Endothelial cell of umbilical vein (primary cell): ENCODE data around the gene JMJD7. TPM values are rescaled to one million over a fixed set of nuclear protein-coding genes. Genes with fewer than 3 reads are reported as not detected.
A peak's percentile ranks its signal among the peaks of the same experiment; 100 is the strongest.

Experiments
- BruUV-seq: library from RNA; stranded (reverse); fragments of 400-500 nt; replicated peaks from 2 replicates; lab custom pipeline; 2021; lab: Mats Ljungman, UMichigan
- CTCF ChIA-PET: fragments of 300-600, 350-600 bp; sonication (Branson Sonifier 250); formaldehyde crosslinking; loops from one replicate; lab custom pipeline; 2021; ENCODE audit warnings: antibody characterized with exemption, inconsistent platforms; lab: Charles Lee
- POLR2A ChIA-PET: fragments of 300-600, 350-600 bp; sonication (Branson Sonifier 250); formaldehyde crosslinking; loops from one replicate; lab custom pipeline; 2021; ENCODE audit warnings: antibody characterized with exemption, inconsistent platforms; lab: Charles Lee
- DNase-seq: peaks from one replicate; pipeline ENCODE4 v3.0.0-alpha.2; 2011; ENCODE audit warnings: low read depth, low spot score
- FAIRE-seq: peaks from 2 replicates; lab custom pipeline; 2011; peaks lifted over from hg19 to GRCh38; lab: Jason Lieb, UNC
- H2AFZ ChIP-seq: 2 replicates; pipeline ENCODE4 v1.6.0; 2012; ENCODE audit warnings: low read depth, low read length, control low read depth, inconsistent platforms
- H3K27ac ChIP-seq: 2 replicates; pipeline ENCODE4 v1.5.1; 2011; ENCODE audit warnings: low read depth, mild to moderate bottlenecking, control low read depth, low read length, moderate library complexity; ENCODE audit not compliant: insufficient read depth
- H3K27me3 ChIP-seq, 2 experiments: 2 replicates each; pipeline versions ENCODE4 v1.6.0 to v1.6.1; 2011; ENCODE audit warnings: low read length in 2 of 2, mixed read lengths in 1 of 2; ENCODE audit not compliant: control insufficient read depth in 2 of 2, insufficient read depth in 2 of 2
- H3K36me3 ChIP-seq, 2 experiments: 2 replicates in 1 of 2; 3 replicates in 1 of 2; pipeline ENCODE4 v1.5.1; 2011; ENCODE audit warnings: low read length in 2 of 2, mild to moderate bottlenecking in 1 of 2, moderate library complexity in 1 of 2; ENCODE audit not compliant: control insufficient read depth in 2 of 2, insufficient read depth in 2 of 2; ENCODE audit errors: extremely low read depth in 1 of 2
- H3K4me1 ChIP-seq: 3 replicates; pipeline ENCODE4 v1.5.1; 2011; ENCODE audit warnings: mild to moderate bottlenecking, low read length; ENCODE audit not compliant: control insufficient read depth, insufficient read depth; ENCODE audit errors: extremely low read depth
- H3K4me2 ChIP-seq: 2 replicates; pipeline ENCODE4 v1.6.1; 2011; ENCODE audit warnings: low read length, control low read depth, mixed read lengths; ENCODE audit not compliant: insufficient read depth
- H3K4me3 ChIP-seq, 3 experiments: fragments of 200-600 bp in 1 of 3; sonication (generic), shearing (Covaris generic) in 1 of 3; replicated peaks in 1 of 3; 2 replicates each; pipeline ENCODE4 v1.5.1; 2011 to 2016; ENCODE audit warnings: control low read depth in 3 of 3, low read length in 3 of 3, mild to moderate bottlenecking in 2 of 3, inconsistent platforms in 1 of 3, low read depth in 1 of 3, moderate library complexity in 1 of 3; ENCODE audit not compliant: insufficient read depth in 1 of 3
- H3K79me2 ChIP-seq: 2 replicates; pipeline ENCODE4 v1.6.0; 2012; ENCODE audit warnings: low read length, inconsistent platforms; ENCODE audit not compliant: control insufficient read depth, insufficient read depth
- H3K9ac ChIP-seq: replicated peaks from 2 replicates; pipeline ENCODE3; 2011; ENCODE audit warnings: low read length, control low read depth; ENCODE audit not compliant: insufficient read depth; ENCODE audit errors: extremely low read depth
- H3K9me1 ChIP-seq: replicated peaks from 3 replicates; pipeline ENCODE4 v1.6.0; 2011; ENCODE audit warnings: mild to moderate bottlenecking, low read length; ENCODE audit not compliant: control insufficient read depth, insufficient read depth; ENCODE audit errors: extremely low read depth
- H3K9me3 ChIP-seq: replicated peaks from 2 replicates; pipeline ENCODE4 v1.5.1; 2012; ENCODE audit warnings: low read length, inconsistent platforms; ENCODE audit not compliant: control insufficient read depth, insufficient read depth
- H4K20me1 ChIP-seq: replicated peaks from 2 replicates; pipeline ENCODE3; 2011; ENCODE audit warnings: mild to moderate bottlenecking, low read length; ENCODE audit not compliant: control insufficient read depth, insufficient read depth; ENCODE audit errors: extremely low read depth
- GATA2 ChIP-seq: IDR thresholded peaks from 2 replicates; pipeline ENCODE4 v1.7.0; 2011; ENCODE audit warnings: low read depth, mild to moderate bottlenecking, moderate library complexity, mixed read lengths, low read length; ENCODE audit not compliant: insufficient read length, insufficient read depth
- dilution Hi-C: fragments of 300-500 bp; cut with MboI; formaldehyde crosslinking; loops from one replicate; pipeline ENCODE4 v1.15.0; 2019; ENCODE audit warnings: low sequenced_read_pairs; ENCODE audit not compliant: extremely low pct_ligation_motif_present
- intact Hi-C: fragments of 100-400 bp; cut with micrococcal nuclease; formaldehyde crosslinking; loops from one replicate; pipeline ENCODE4 v1.10.0; 2022
- polyA plus RNA-seq, 4 experiments: library from polyadenylated mRNA; depleted of rRNA in 3 of 4; stranded (reverse) in 3 of 4; unstranded in 1 of 4; fragments of >200 nt; gene quantifications; 2 replicates each; pipeline versions ENCODE4 v1.2.1 to v1.2.3, GENCODE V29; 2011 to 2012; ENCODE audit warnings: missing spikeins in 1 of 4
- total RNA-seq: library from RNA; stranded (reverse); gene quantifications from 2 replicates; pipeline ENCODE4 v1.2.3, GENCODE V29; 2021
- TF ChIP-seq, protein P1 (sequence below): IDR thresholded peaks from 2 replicates; pipeline ENCODE4 v1.6.1; 2011; ENCODE audit not compliant: insufficient read depth, insufficient read length
- TF ChIP-seq, protein P2 (sequence below), 2 donors: IDR thresholded peaks; 1 replicate in 1 of 2; 2 replicates in 1 of 2; pipeline ENCODE4 v1.5.1; 2011; ENCODE audit warnings: low read length in 2 of 2, mild to moderate bottlenecking in 2 of 2, moderate library complexity in 2 of 2, control low read depth in 1 of 2, inconsistent platforms in 1 of 2, low read depth in 1 of 2; ENCODE audit not compliant: insufficient read depth in 1 of 2; ENCODE audit errors: extremely low read depth in 1 of 2

JMJD7 gene
- total and polyA plus RNA-seq, 2 donors (not counting 3 experiments of a cell fraction or from before 2014, with no cell fraction given), result 7.3 to 11.4 TPM

DNA sequence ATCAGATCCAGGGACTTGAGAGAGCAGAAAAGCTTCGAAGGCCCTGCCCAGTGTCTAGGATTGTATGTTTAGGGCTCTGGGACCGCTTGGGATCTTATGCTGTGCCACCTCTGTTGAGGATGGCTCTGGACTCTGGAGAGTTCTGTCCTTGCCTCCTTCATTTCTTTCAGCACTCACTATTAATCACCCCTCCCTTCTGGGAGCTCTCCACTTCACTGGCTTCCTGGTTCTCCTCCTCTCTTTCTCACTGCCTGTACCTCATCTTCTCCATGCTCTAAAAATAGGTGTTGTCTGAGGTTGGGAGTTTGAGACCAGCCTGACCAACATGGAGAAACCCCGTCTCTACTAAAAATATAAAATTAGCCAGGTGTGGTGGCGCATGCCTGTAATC is 36.4 kb upstream of the JMJD7 start:
- Histone ChIP-seq H3K27me3 (no peaks in the 10 kb centered on the region), H3K9ac (peak overlapping the region; percentile 68), H4K20me1 (no peaks in the 10 kb centered on the region), H3K9me1 (no peaks in the 10 kb centered on the region), H3K9me3 (no peaks in the 10 kb centered on the region), H3K79me2 (peaks cover 63% of the 10 kb centered on the region), H3K36me3 (no peaks in the 10 kb centered on the region), H3K27ac (peak overlapping the region; percentile 93), H3K4me3 (no peak overlapping the region), H3K4me2 (peak overlapping the region; percentile 74), H2AFZ (no peak overlapping the region), H3K4me1 (peaks cover 59% of the 10 kb centered on the region)
- FAIRE-seq (no peak), DNase-seq (no peak)
- intact Hi-C loops (loop anchor here (1.0 kb wide), 2 partner anchors 17 to 20 kb away; partner anchors contain the start of gene MAPKBP1), dilution Hi-C loops (no loop called here)
- BruUV-seq, result TSS peak; percentile 43
- ChIA-PET CTCF (interaction anchor here (0.6 to 10.8 kb wide), 4 partner anchors 10 to 19 kb away, joined by 3 to 219 read pairs (median 4); partner anchors contain the start of gene MAPKBP1), POLR2A (interaction anchor here (1.1 to 1.4 kb wide), 2 partner anchors 14 to 19 kb away, joined by 3 to 9 read pairs; no protein-coding TSS in a partner anchor)
- TF ChIP-seq, protein P1, sequence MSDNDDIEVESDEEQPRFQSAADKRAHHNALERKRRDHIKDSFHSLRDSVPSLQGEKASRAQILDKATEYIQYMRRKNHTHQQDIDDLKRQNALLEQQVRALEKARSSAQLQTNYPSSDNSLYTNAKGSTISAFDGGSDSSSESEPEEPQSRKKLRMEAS, result no peak
- TF ChIP-seq GATA2, result no peak
- TF ChIP-seq, protein P2, sequence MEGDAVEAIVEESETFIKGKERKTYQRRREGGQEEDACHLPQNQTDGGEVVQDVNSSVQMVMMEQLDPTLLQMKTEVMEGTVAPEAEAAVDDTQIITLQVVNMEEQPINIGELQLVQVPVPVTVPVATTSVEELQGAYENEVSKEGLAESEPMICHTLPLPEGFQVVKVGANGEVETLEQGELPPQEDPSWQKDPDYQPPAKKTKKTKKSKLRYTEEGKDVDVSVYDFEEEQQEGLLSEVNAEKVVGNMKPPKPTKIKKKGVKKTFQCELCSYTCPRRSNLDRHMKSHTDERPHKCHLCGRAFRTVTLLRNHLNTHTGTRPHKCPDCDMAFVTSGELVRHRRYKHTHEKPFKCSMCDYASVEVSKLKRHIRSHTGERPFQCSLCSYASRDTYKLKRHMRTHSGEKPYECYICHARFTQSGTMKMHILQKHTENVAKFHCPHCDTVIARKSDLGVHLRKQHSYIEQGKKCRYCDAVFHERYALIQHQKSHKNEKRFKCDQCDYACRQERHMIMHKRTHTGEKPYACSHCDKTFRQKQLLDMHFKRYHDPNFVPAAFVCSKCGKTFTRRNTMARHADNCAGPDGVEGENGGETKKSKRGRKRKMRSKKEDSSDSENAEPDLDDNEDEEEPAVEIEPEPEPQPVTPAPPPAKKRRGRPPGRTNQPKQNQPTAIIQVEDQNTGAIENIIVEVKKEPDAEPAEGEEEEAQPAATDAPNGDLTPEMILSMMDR (IDR thresholded peaks at IDR 0.05; ENCODE audit: extremely low read depth in 1 of 2, insufficient read depth in 1 of 2, low read depth in 1 of 2, low read length in 2 of 2), result no peak
